Omental fat pad (tissue), 4 donors: ENCODE measurements around the gene ADCY3. TPM values are rescaled to one million over a fixed set of nuclear protein-coding genes. Genes with fewer than 3 reads are reported as not detected.

Experiments used
- ATAC-seq: fragments of 150-250 bp; one replicate; pipeline ENCODE4 v1.9.1; 2016; ENCODE audit warnings: mild to moderate bottlenecking, moderate library complexity; ENCODE audit not compliant: low FRiP score
- DNase-seq: peaks from one replicate; pipeline ENCODE4 v3.0.0-alpha.2; 2019; ENCODE audit warnings: low spot score
- CTCF ChIP-seq, 3 donors: fragments of 450-650 bp; IDR thresholded peaks; one replicate each; pipeline ENCODE4 v1.5.1; 2016 to 2017; ENCODE audit warnings: antibody characterized with exemption in 3 of 3, mild to moderate bottlenecking in 3 of 3, moderate library complexity in 2 of 3
- total RNA-seq, 4 donors: library from RNA; depleted of rRNA; stranded (reverse); fragments of >200 nt; gene quantifications; one replicate each; pipeline ENCODE4 v1.1.0, GENCODE V29; 2016

ADCY3 gene
- total RNA-seq, 4 donors from 2014 or later, result 74.5 to 116 (median 95.1) TPM

- no peak for TF ChIP-seq CTCF (IDR thresholded peaks at IDR 0.05)
- no peak for ATAC-seq
- DNase-seq, result no peak
Measured at GRCh38 chr2:24791452-24791851, 128.6 kb downstream of the ADCY3 start.

- no peak for DNase-seq
- TF ChIP-seq CTCF (IDR thresholded peaks at IDR 0.05), result no peak
- no peak for ATAC-seq
Measured at GRCh38 chr2:24788816-24789215, 131.2 kb downstream of the ADCY3 start.

- no peak for ATAC-seq
Measured at GRCh38 chr2:24787532-24787931, 132.5 kb downstream of the ADCY3 start.

GRCh38 chr2:24785671-24786321, 134.2 kb downstream of the ADCY3 start:
- no peak for TF ChIP-seq CTCF (IDR thresholded peaks at IDR 0.05)
- no peak for ATAC-seq
- DNase-seq, result no peak

More at GRCh38 chr2:24787532-24787931, 132.5 kb downstream of the ADCY3 start:
- no peak for TF ChIP-seq CTCF (IDR thresholded peaks at IDR 0.05)
- no peak for DNase-seq

GRCh38 chr2:24783641-24784040, 136.4 kb downstream of the ADCY3 start:
- TF ChIP-seq CTCF (IDR thresholded peaks at IDR 0.05), result no peak
- DNase-seq, result no peak
- no peak for ATAC-seq

GRCh38 chr2:24779116-24779515, 140.9 kb downstream of the ADCY3 start:
- DNase-seq (no peak), ATAC-seq (no peak)
- TF ChIP-seq CTCF (IDR thresholded peaks at IDR 0.05), result no peak

GRCh38 chr2:24774373-24774772, 145.7 kb downstream of the ADCY3 start:
- ATAC-seq, result no peak
- no peak for DNase-seq
- no peak for TF ChIP-seq CTCF (IDR thresholded peaks at IDR 0.05)
